ENCODE results near the gene ZNF213.

DNA sequence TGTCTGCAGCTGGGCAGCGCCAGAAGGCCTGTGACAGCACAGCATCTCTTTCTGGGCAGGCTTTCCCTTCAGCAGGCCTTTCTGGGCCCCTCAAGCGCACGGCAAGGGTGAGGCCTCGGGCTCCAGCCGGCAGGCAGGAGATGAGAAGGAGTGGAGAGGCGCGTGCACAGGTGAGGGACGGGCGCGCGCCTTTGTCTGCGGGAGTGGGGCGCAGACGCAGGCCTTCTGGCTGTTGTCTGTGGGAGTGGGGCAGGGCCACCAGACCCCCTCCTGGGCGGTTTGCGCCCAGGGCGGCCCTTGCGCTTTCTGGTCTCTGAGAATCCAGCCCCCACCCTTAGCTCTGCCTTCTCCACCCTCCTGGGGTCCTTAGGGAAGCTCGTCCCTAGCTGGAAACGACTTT is 16.0 kb upstream of the ZNF213 start:
- TF ChIP-seq POLR2A (IDR thresholded peaks at IDR 0.05; ENCODE audit: low read length): no peak
- TF ChIP-seq GATA1 (IDR thresholded peaks at IDR 0.05; ENCODE audit: low read depth, low read length): no peak
